Kidney glomerular epithelial cell (primary cell): Measurements from ENCODE around the gene TBCEL.
"Not testable (repeated sequence)": the region's sequence is repeated elsewhere in the genome, so short reads cannot be mapped to it uniquely, and the experiment has no call there.

Source experiments
- DNase-seq: peaks from one replicate; lab custom pipeline; 2025; lab: John Stamatoyannopoulos, UW

Gene TBCEL

DNA sequence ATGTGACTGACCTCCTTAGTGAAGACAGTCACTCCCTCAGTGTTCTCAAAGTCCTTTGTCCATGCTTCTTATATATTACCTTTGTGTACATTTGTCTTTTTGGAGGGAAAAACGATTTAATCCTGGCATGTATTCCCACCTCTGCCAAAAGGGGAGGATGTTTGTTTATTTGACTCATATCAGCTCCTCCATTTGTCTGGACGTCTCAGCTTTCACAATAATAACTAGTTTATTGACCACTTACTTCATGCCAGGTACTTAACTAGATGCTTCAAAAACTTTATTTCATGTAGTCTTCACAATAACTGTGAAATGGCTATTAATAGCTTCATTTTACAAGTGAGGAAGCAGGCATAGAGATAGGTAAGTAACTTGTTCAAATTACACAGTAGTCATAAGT is 5.3 kb downstream of the TBCEL start:
- no peak for DNase-seq

DNA sequence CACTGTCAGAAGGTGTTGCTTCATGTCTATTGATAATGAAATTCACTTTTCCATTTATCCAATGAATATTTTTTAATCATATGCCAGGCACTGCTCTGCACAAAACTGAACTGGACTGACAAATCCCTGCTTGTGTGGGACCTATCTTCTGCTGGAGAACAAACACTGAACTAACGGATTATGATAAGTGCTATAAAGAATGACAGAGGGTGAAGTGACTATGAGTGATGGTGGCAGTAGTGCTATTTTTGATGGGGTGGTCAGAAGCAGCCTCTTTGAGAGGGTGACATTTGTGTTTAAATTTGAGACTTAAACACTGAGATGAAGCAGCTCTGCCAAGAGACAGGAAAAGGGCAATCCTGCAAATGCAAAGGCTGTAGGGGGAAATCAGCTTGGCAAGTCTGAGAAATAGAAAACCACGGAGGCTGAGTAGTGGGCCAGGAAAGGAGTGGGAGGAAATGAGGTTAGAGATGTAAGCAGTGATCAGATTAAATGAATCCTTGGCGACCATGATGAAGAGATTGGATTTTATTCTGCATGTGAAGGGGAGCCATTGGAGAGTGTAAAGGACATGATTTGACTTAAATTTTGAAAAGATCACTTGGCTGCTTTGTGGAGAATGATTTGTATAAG is 6.0 kb downstream of the TBCEL start:
- DNase-seq, result no peak

GRCh38 chr11:121031167-121031566 is 7.3 kb downstream of the TBCEL start:
- DNase-seq, result no peak

DNA sequence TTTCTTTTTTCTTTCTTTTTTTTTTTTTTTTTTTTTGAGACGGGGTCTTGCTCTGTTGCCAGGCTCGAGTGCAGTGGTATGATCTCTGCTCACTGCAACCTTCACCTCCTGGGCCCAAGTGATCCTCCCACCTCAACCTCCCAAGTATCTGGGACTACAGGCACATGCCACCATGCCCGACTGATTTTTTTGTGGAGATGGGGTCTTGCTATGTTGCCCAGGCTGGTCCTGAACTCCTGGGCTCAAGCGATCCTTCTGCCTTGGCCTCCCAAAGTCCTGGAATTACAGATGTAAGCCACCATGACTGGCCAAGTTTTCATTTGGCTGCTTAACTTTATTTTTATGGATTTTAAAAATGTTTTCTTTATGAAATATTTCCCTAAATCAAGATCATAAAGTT is 7.7 kb downstream of the TBCEL start:
- DNase-seq, result not testable (repeated sequence)

- DNase-seq, result no peak
Measured at GRCh38 chr11:121032546-121032945, 8.6 kb downstream of the TBCEL start.

- no peak for DNase-seq
Measured at GRCh38 chr11:121033635-121034034, 9.7 kb downstream of the TBCEL start.

GRCh38 chr11:121035169-121035755 is 11.4 kb downstream of the TBCEL start:
- DNase-seq, result no peak

DNA sequence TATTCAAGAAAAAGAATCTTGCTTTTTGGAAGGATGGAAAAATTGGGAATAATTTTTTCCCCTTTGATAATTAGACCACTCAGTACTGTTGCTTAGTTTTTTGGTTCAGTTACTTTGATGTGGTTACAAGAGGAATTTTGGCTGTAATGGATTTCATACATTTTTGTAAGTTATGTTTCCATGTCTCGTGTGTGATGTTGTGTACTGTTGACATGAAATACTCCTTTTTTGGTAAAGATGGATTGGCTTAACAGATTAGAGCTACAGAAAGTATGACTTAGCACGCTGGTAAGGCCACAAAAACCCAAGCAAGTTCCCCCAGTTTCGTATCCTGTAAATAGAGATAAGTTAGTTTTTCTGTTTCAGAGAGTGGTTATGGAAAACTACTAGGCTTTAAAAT is 11.9 kb downstream of the TBCEL start:
- no peak for DNase-seq

GRCh38 chr11:121037016-121037415 is 13.1 kb downstream of the TBCEL start:
- DNase-seq, result no peak

DNA sequence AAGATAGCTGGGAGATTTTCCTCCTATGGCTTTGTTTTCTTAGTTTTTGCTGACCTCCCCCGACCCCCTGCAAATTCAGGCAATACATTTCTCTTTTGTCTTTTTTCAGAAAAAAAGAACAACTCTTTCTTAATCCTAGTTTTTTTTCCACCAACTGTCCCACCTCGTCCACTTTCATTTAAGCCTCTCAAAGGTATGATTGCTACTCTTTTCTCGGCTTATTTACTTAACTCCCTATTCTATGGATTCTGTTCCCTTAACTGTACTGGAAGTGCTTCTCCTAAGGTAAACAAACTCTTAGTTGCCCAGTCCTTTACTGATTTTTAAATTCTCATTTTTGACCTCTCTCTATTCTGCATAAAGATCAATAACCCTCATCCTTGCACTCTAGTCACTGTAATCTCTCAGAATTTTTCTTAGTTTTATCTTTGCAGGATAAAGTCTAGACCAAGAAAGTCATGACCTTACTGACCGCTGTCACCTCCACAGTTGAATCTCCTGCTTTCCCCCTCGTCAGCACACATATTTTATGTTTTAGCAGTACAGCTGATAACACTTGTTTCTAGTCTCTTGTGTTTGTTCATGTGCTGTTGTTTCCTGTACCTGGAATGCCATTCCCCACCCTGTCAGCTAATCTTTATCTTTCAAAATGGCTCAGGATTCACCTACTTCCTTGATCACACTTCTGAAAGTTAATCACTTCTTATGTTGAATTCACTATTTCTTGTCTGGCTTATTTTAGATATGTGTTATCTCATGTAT is 14.9 kb downstream of the TBCEL start:
- DNase-seq, result no peak

- DNase-seq, result no peak
Measured at GRCh38 chr11:121039971-121040613, 16.2 kb downstream of the TBCEL start.

GRCh38 chr11:121040614-121041002 is 16.7 kb downstream of the TBCEL start:
- DNase-seq, result no peak

DNA sequence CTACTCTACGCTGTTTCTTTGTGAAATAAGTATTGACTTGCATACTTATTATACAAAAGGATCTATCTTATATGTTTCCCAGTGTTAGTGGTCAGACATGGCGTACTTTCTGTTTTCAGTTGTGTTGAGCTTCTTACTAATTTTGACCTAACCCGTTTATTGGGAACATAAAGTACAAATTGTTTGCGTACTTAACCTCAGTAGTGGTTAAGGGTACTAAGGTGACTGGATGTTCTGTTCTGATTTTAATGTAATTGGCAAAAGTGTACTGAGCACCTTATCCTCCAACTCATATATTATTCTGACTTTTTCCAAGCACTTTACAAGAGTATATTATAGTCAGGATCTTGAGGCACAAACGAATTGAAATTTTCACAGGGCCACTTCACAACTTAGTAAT is 17.2 kb downstream of the TBCEL start:
- no peak for DNase-seq

- no peak for DNase-seq
Measured at GRCh38 chr11:121042296-121042695, 18.4 kb downstream of the TBCEL start.

GRCh38 chr11:121047926-121048325 is 24.0 kb downstream of the TBCEL start:
- no peak for DNase-seq

DNA sequence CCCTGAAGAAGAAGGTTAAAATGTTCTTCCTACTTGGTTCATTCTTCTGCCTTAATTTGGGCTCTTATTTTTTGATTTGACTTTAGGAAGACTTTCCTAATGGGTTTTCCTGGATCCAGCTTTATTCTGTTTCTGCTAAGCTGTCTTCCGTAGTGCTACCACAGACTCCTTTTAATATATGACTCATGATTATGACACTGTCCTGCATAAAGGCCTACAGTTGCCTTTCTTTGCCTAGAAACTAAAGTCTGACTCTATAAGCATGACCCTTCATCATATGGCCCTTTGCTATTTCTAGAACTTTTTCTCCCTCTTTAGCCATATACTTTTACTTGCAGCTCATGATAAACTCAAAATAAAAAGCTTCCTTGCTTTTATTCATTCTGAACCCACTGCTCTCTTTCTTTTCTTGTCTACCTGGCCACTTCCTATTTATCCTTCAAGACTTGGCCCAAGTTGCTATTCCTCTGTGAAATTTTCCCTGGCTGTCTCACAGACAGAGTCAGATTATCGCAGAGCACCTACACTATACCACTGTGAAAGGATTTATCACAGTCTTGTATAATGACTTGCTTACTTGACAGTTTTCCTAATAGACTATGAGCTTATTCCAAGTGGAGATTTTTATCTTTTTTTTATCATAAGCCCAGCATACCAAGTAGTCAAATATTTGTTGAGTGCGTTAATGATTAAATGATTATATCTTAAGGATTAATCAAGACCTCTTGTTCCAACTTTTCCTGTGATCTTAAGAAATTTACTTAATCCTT is 24.7 kb downstream of the TBCEL start:
- no peak for DNase-seq

GRCh38 chr11:121053244-121053643 is 29.3 kb downstream of the TBCEL start:
- no peak for DNase-seq

DNA sequence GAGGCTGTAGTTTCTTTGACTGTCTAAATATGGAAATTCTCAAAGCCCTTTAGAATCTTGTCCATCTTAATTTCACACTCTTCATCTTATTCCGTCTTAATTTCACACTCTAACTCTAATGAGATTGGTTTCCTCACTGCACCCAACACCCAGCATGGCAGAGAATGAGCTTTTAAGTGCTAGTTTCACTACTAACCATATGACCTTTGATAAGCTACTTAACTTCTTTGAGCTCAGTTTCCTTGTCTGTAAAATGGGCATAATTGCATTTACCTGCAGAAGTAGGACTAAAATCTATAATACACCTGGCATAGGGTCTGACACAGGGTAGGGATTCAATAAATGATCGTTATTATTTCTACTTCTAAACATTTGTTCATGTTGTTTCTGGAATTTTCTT is 30.4 kb downstream of the TBCEL start:
- DNase-seq, result no peak

- no peak for DNase-seq
Measured at GRCh38 chr11:121055076-121055475, 31.2 kb downstream of the TBCEL start.

GRCh38 chr11:121057922-121058321 is 34.0 kb downstream of the TBCEL start:
- no peak for DNase-seq

DNA sequence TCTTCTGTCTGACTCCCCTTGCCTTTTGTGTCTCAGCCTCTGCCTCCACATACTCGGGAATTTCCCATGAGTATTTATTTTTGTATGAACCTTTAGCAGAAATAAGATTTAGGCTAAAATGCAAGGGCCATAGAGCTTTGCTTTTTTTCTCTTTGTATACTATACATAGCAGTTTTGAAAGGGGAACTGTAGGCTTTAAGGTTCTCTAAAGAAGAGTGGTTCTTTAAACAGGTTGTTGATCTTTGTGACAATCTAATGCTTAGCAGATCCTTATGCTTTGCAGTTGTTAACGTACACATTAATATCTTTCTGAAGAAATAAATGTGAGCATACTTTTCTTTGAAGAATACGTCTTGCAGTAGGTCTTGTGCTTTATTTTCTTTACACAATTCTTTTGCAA is 35.0 kb downstream of the TBCEL start:
- no peak for DNase-seq

DNA sequence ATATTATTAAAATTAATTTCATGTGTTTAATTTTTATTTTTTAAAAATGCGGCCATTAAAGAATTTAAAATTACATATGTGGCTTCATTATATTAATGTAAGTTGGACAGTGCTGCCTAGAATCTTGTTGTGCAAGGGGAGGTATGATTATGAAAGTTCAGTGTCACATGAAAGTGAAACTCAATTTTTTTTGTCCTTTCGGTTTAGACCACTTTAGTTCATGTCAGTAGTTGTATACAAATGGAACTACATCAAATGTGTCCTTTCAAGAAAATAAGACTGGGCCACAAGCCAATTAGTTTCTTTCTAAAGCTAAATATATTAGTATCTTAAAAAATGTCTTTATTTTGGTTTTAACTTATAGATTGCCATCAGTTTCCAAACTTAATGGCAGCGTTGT is 35.7 kb downstream of the TBCEL start:
- no peak for DNase-seq
